Measurements from ENCODE around the gene AGBL4. TPM values are rescaled to one million over a fixed set of nuclear protein-coding genes. Genes with fewer than 3 reads are reported as not detected.

AGBL4 gene
- total RNA-seq, 1 experiment from 2014 or later = not detected

DNA sequence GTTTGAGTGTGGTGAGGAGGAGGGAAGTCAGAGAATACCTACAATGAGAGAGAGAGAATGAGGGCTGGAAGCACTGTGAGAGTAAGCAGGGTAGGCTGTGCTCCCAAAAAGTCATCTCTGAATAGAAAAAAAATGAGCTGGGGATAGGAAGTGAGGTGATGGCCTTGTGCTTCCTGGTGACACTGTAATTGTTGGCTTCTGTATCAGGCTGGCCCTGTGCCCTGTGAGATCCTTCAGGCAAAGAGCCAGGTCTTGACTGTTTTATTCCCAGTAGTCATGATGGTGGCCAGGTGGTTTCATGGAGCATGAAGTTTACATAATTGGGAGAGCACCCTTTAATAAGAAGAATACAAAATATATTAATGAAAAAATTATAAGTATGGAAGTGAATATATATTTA lies 1531.4 kb downstream of the AGBL4 start:
- DNase-seq (ENCODE audit: low read depth) = peak; percentile 18

DNA sequence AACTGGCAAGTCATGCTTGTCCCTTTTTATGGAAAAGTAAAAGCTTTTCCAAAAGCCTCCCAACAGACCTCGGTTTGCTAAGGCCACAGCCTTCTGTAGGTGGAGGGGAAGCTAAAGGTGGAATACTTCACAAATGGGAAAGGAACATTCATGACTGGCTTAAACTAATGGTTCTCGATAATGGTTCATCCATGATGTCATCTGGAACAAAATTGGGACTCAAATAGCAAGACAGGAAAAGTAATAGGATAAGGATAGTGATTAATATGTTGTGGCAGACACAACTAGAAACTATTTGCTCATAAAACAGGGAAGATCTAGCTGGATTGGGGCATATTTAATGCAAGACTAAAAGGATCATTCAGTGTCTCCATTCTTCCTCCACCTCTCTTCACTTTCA lies 1535.0 kb downstream of the AGBL4 start:
- no peak for DNase-seq (ENCODE audit: low read depth)

Other genes with a start within 250 kb of the AGBL4 start
- not detected in 2 replicates for gene ELAVL4, start 85.0 kb upstream of the AGBL4 start, total RNA-seq (2014; rRNA removed)